ENCODE results near the gene IGBP1. TPM values are rescaled to one million over a fixed set of nuclear protein-coding genes. Genes with fewer than 3 reads are reported as not detected.
A peak's percentile ranks its signal among the peaks of the same experiment; 100 is the strongest.

The IGBP1 gene
- total RNA-seq, 1 experiment from 2014 or later = 35.2 TPM

GRCh38 chrX:70171624-70172023, 38.4 kb downstream of the IGBP1 start:
- no TSS peak for BruUV-seq (replicated peaks)
- no peak overlapping the region for H3K4me3 ChIP-seq (ENCODE audit: low read depth, low read length, poor library complexity, severe bottlenecking)
- CTCF ChIA-PET = no interaction called here
- no peaks in the 10 kb centered on the region for H3K9me3 ChIP-seq (ENCODE audit: low read depth, low read length, poor library complexity, severe bottlenecking)
- POLR2A ChIA-PET (ENCODE audit: low non-redundant PET) = no interaction called here
- peaks cover 5% of the 10 kb centered on the region for H3K4me1 ChIP-seq (ENCODE audit: insufficient read depth, low read length, poor library complexity, severe bottlenecking)
- DNase-seq (ENCODE audit: low spot score) = no peak
- H3K27ac ChIP-seq (ENCODE audit: low read depth, low read length, poor library complexity, severe bottlenecking) = no peak overlapping the region
- no peaks in the 10 kb centered on the region for H3K27me3 ChIP-seq (replicated peaks; ENCODE audit: insufficient read depth, low read depth, low read length, poor library complexity)
- no peak for TF ChIP-seq CTCF (conservative IDR thresholded peaks at IDR 0.05; ENCODE audit: low read depth, low read length)
- no peak for TF ChIP-seq EZH2 (IDR thresholded peaks at IDR 0.05; ENCODE audit: borderline replicate concordance, low read depth, low read length, poor library complexity, severe bottlenecking)
- H3K36me3 ChIP-seq (ENCODE audit: insufficient read depth, low read length, poor library complexity, severe bottlenecking) = no peaks in the 10 kb centered on the region
- intact Hi-C loops (cut with micrococcal nuclease; ENCODE audit: unreplicated experiment) = no loop called here

GRCh38 chrX:70172221-70172620, 39.0 kb downstream of the IGBP1 start:
- peaks cover 5% of the 10 kb centered on the region for H3K4me1 ChIP-seq (ENCODE audit: insufficient read depth, low read length, poor library complexity, severe bottlenecking)
- peak; percentile 21 for DNase-seq (ENCODE audit: low spot score)
- POLR2A ChIA-PET (ENCODE audit: low non-redundant PET) = no interaction called here
- no peaks in the 10 kb centered on the region for H3K27me3 ChIP-seq (replicated peaks; ENCODE audit: insufficient read depth, low read depth, low read length, poor library complexity)
- no TSS peak for BruUV-seq (replicated peaks)
- H3K4me3 ChIP-seq (ENCODE audit: low read depth, low read length, poor library complexity, severe bottlenecking) = no peak overlapping the region
- H3K36me3 ChIP-seq (ENCODE audit: insufficient read depth, low read length, poor library complexity, severe bottlenecking) = no peaks in the 10 kb centered on the region
- H3K9me3 ChIP-seq (ENCODE audit: low read depth, low read length, poor library complexity, severe bottlenecking) = no peaks in the 10 kb centered on the region
- H3K27ac ChIP-seq (ENCODE audit: low read depth, low read length, poor library complexity, severe bottlenecking) = no peak overlapping the region
- intact Hi-C loops (cut with micrococcal nuclease; ENCODE audit: unreplicated experiment) = no loop called here
- CTCF ChIA-PET = no interaction called here
- no peak for TF ChIP-seq CTCF (conservative IDR thresholded peaks at IDR 0.05; ENCODE audit: low read depth, low read length)
- no peak for TF ChIP-seq EZH2 (IDR thresholded peaks at IDR 0.05; ENCODE audit: borderline replicate concordance, low read depth, low read length, poor library complexity, severe bottlenecking)

GRCh38 chrX:70172964-70173363, 39.7 kb downstream of the IGBP1 start:
- Histone ChIP-seq H3K27me3 (replicated peaks; ENCODE audit: insufficient read depth, low read depth, low read length, poor library complexity) (no peaks in the 10 kb centered on the region), H3K9me3 (ENCODE audit: low read depth, low read length, poor library complexity, severe bottlenecking) (no peaks in the 10 kb centered on the region), H3K27ac (ENCODE audit: low read depth, low read length, poor library complexity, severe bottlenecking) (no peak overlapping the region), H3K4me1 (ENCODE audit: insufficient read depth, low read length, poor library complexity, severe bottlenecking) (peaks cover 5% of the 10 kb centered on the region), H3K4me3 (ENCODE audit: low read depth, low read length, poor library complexity, severe bottlenecking) (no peak overlapping the region), H3K36me3 (ENCODE audit: insufficient read depth, low read length, poor library complexity, severe bottlenecking) (no peaks in the 10 kb centered on the region)
- TF ChIP-seq CTCF (conservative IDR thresholded peaks at IDR 0.05; ENCODE audit: low read depth, low read length) = no peak
- no TSS peak for BruUV-seq (replicated peaks)
- no peak for DNase-seq (ENCODE audit: low spot score)
- intact Hi-C loops (cut with micrococcal nuclease; ENCODE audit: unreplicated experiment) = no loop called here
- ChIA-PET POLR2A (ENCODE audit: low non-redundant PET) (no interaction called here), CTCF (no interaction called here)
